ENCODE results near the gene PELO.
"Not testable (repeated sequence)": the region's sequence is repeated elsewhere in the genome, so short reads cannot be mapped to it uniquely, and the experiment has no call there.

PELO gene

GRCh38 chr5:52809884-52810283 is 22.2 kb downstream of the PELO start:
- no peak overlapping the region for H3K4me3 ChIP-seq (replicated peaks; ENCODE audit: low read depth, low read length)
- TF ChIP-seq CTCF (IDR thresholded peaks at IDR 0.05; ENCODE audit: low read depth, low read length, missing control alignments), result no peak
- no peak for DNase-seq (ENCODE audit: extremely low read depth, low read depth)

- no peak overlapping the region for H3K4me3 ChIP-seq (replicated peaks; ENCODE audit: low read depth, low read length)
- TF ChIP-seq CTCF (IDR thresholded peaks at IDR 0.05; ENCODE audit: low read depth, low read length, missing control alignments), result no peak
- no peak for DNase-seq (ENCODE audit: extremely low read depth, low read depth)
These were observed 22.7 kb downstream of the PELO start for GRCh38 chr5:52810426-52810825.

GRCh38 chr5:52811067-52811749 is 23.5 kb downstream of the PELO start:
- TF ChIP-seq CTCF (IDR thresholded peaks at IDR 0.05; ENCODE audit: low read depth, low read length, missing control alignments), result no peak
- no peak overlapping the region for H3K4me3 ChIP-seq (replicated peaks; ENCODE audit: low read depth, low read length)
- DNase-seq (ENCODE audit: extremely low read depth, low read depth), result no peak

GRCh38 chr5:52814352-52815148 is 26.8 kb downstream of the PELO start:
- TF ChIP-seq CTCF (IDR thresholded peaks at IDR 0.05; ENCODE audit: low read depth, low read length, missing control alignments), result no peak
- no peak overlapping the region for H3K4me3 ChIP-seq (replicated peaks; ENCODE audit: low read depth, low read length)
- no peak for DNase-seq (ENCODE audit: extremely low read depth, low read depth)

- H3K4me3 ChIP-seq (replicated peaks; ENCODE audit: low read depth, low read length), result no peak overlapping the region
- DNase-seq (ENCODE audit: extremely low read depth, low read depth), result no peak
- no peak for TF ChIP-seq CTCF (IDR thresholded peaks at IDR 0.05; ENCODE audit: low read depth, low read length, missing control alignments)
These were observed 30.1 kb downstream of the PELO start for GRCh38 chr5:52817818-52818217.

GRCh38 chr5:52818360-52818759 is 30.6 kb downstream of the PELO start:
- H3K4me3 ChIP-seq (replicated peaks; ENCODE audit: low read depth, low read length), result no peak overlapping the region
- TF ChIP-seq CTCF (IDR thresholded peaks at IDR 0.05; ENCODE audit: low read depth, low read length, missing control alignments), result no peak
- DNase-seq (ENCODE audit: extremely low read depth, low read depth), result no peak

GRCh38 chr5:52818807-52819206 is 31.1 kb downstream of the PELO start:
- H3K4me3 ChIP-seq (replicated peaks; ENCODE audit: low read depth, low read length); DNase-seq (ENCODE audit: extremely low read depth, low read depth): not testable (repeated sequence)

All from HFF-Myc (cell line).